Bronchial epithelial cell (primary cell): ENCODE results near the gene TAF13. TPM values are rescaled to one million over a fixed set of nuclear protein-coding genes. Genes with fewer than 3 reads are reported as not detected.
"Not testable (repeated sequence)": the region's sequence is repeated elsewhere in the genome, so short reads cannot be mapped to it uniquely, and the experiment has no call there.

ENCODE experiments used
- DNase-seq: peaks from one replicate; pipeline ENCODE4 v3.0.0-alpha.2; 2010; ENCODE audit warnings: low read depth
- FAIRE-seq: peaks from 2 replicates; lab custom pipeline; 2011; peaks lifted over from hg19 to GRCh38; lab: Jason Lieb, UNC
- H3K27me3 ChIP-seq: 2 replicates; pipeline ENCODE4 v1.5.1; 2011; ENCODE audit warnings: low read length; ENCODE audit not compliant: control insufficient read depth, insufficient read depth
- H3K36me3 ChIP-seq: 2 replicates; pipeline ENCODE4 v1.5.1; 2011; ENCODE audit warnings: low read length; ENCODE audit not compliant: control insufficient read depth, insufficient read depth
- H3K4me3 ChIP-seq: 2 replicates; pipeline ENCODE4 v1.5.1; 2011; ENCODE audit warnings: mild to moderate bottlenecking, low read depth, low read length, control low read depth
- total RNA-seq: library from RNA; depleted of rRNA; stranded (reverse); fragments of >200 nt; gene quantifications from 2 replicates; pipeline ENCODE4 v1.2.1, GENCODE V29; 2014
- TF ChIP-seq, protein P1 (sequence below): IDR thresholded peaks from 2 replicates; pipeline ENCODE4 v1.5.1; 2011; ENCODE audit warnings: mild to moderate bottlenecking, moderate library complexity, low read length, control low read depth, inconsistent platforms; ENCODE audit not compliant: insufficient read depth, severe bottlenecking

TAF13 gene
- total RNA-seq, 1 donor from 2014 or later: 96.9 TPM

DNA sequence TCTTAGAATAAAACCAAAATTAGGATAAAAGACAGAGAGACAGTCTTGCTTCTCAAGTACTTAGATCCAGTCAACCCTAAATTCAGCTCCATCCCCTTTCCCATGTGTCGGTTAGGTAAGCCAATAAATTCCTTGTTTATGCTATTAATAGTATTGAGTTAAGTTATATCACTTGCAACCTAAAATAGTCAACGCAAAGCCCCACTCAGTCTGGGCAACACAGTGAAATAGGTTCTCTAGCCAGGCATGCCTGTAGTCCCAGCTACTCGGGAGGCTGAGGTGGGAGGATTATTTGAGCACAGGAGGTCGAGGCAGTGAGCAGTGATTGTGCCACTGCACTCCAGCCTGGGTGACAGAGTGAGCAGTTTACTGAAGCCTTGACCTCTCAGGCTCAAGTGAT is 14.6 kb downstream of the TAF13 start:
- TF ChIP-seq, protein P1, sequence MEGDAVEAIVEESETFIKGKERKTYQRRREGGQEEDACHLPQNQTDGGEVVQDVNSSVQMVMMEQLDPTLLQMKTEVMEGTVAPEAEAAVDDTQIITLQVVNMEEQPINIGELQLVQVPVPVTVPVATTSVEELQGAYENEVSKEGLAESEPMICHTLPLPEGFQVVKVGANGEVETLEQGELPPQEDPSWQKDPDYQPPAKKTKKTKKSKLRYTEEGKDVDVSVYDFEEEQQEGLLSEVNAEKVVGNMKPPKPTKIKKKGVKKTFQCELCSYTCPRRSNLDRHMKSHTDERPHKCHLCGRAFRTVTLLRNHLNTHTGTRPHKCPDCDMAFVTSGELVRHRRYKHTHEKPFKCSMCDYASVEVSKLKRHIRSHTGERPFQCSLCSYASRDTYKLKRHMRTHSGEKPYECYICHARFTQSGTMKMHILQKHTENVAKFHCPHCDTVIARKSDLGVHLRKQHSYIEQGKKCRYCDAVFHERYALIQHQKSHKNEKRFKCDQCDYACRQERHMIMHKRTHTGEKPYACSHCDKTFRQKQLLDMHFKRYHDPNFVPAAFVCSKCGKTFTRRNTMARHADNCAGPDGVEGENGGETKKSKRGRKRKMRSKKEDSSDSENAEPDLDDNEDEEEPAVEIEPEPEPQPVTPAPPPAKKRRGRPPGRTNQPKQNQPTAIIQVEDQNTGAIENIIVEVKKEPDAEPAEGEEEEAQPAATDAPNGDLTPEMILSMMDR: no peak
- FAIRE-seq (no peak), DNase-seq (no peak)
- Histone ChIP-seq H3K4me3 (no peak overlapping the region), H3K27me3 (no peaks in the 10 kb centered on the region), H3K36me3 (no peaks in the 10 kb centered on the region)

DNA sequence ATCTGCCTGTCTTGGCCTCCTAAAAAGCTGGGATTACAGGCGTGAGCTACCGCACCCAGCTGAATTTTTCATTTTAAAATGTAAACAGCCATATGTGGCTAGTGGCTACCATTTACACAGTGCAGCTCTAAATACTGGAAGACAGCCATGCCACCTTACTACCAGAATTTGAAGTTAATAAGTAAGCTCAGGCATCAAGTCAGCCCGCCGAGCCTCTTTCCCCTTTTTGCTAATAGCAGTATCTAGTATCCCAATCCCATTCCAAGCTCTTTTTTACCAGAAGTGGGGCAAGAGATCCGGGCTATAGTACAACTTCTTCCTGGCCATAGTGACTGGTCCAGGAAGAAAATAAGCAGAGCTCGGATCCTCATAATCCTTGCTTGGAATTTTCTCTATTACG is 15.1 kb downstream of the TAF13 start:
- DNase-seq: no peak
- H3K4me3 ChIP-seq: no peak overlapping the region
- TF ChIP-seq, protein P1: no peak
- no peaks in the 10 kb centered on the region for H3K27me3 ChIP-seq
- no peaks in the 10 kb centered on the region for H3K36me3 ChIP-seq
- no peak for FAIRE-seq

DNA sequence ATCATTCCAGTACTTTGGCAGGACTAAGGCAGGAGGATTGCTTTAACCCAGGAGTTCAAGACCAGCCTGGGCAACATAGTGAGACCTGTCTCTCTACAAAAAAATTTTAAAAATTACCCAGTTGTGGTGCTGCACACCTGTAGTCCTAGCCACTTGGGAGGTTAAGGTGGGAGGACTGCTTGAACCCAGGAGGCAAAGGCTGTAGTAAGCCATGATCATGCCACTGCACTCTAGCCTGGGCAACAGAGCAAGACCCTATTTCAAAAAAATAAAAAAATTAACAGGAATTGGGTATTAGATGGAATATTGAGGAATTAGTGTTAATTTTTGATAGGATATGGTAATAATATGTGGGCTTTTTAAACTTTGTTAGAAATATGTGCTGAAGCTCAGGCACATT is 16.8 kb downstream of the TAF13 start:
- Histone ChIP-seq H3K27me3 (no peaks in the 10 kb centered on the region), H3K4me3 (no peak overlapping the region), H3K36me3 (no peaks in the 10 kb centered on the region)
- TF ChIP-seq, protein P1: no peak
- FAIRE-seq (no peak), DNase-seq (no peak)

DNA sequence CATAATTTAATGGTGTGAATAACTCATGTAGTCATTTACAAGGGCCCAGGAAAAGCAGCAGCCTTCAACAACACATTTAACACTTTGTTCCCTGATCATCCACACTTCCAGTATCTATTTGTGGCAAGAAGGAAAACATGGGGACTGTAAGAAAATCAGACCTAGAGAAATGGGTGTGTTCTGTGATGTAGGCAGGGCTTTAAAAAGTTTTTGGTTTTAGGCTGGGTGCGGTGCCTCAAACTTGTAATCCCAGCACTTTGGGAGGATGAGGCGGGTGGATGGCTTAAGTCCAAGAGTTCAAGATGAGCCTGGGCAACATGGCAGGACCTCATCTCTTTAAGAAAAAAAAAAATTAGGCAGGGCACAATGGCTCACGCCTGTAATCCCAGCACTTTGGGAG is 19.7 kb downstream of the TAF13 start:
- DNase-seq (no peak), FAIRE-seq (no peak)
- no peaks in the 10 kb centered on the region for H3K36me3 ChIP-seq
- TF ChIP-seq, protein P1: no peak
- no peak overlapping the region for H3K4me3 ChIP-seq
- H3K27me3 ChIP-seq: no peaks in the 10 kb centered on the region

DNA sequence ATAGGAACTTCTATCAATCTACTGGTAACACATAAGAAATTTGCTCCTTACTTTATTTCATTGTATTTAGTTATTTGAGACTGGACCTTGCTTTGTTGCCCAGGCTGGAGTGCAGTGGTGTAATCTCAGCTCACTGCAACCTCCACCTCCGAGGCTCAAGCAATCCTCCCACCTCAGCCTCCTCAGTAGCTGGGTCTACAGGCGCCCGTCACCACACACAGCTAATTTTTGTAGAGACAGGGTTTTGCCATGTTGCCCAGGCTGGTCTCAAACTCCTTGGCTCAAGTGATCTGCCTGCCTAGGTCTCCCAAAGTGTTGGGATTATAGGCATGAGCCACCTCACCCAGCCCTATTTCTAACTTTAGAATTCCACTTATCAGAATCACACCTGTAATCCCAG is 23.7 kb downstream of the TAF13 start:
- DNase-seq, H3K36me3 ChIP-seq, FAIRE-seq, H3K27me3 ChIP-seq, H3K4me3 ChIP-seq: not testable (repeated sequence)

DNA sequence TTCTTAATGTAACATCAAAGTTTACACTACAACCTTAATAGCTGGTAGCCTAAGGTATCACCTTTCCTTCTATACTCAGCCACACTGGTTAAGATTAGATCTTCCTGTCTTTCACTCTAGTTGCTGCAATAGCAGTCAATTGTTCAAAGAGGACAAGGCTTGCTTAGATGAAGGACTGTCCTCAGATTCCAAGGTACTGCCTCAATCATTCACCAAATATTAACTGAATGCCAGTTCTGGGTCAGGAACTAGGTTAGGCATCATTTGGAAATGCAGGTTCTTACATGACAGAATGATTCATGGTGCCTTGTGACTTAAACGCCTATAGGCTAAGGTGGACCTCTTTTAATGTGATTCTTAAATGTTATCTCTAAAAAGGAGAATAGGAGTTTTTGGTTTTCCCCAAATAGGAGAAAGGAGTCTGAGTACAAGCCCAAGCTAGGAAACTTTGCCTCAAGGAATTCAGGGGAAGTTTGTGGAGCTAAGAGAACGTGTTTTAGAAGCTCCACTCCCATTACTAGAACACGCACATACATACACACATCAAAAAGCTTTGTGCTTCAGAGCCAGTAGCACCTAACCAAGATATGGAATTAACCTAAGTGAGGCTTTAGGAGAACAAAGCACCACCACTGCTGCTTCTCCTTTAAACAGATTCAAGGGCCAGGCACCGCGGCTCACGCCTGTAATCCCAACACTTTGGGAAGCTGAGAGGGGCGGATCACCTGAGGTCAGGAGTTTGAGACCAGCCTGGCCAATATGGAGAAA is 25.4 kb downstream of the TAF13 start:
- Histone ChIP-seq H3K27me3 (no peaks in the 10 kb centered on the region), H3K36me3 (no peaks in the 10 kb centered on the region), H3K4me3 (no peak overlapping the region)
- TF ChIP-seq, protein P1: no peak
- peak; percentile 95 for DNase-seq
- FAIRE-seq: no peak
